Activated CD4-positive, alpha-beta T cell treated with anti-CD3 and anti-CD28 coated beads, Interleukin-2, Interleukin-6, amounts not matched to agents 100 ng/mL and 50 ng/mL, durations not matched to agents 16 hours and 8 hours (primary cell): ENCODE results near the gene SH3BP5.
A peak's percentile ranks its signal among the peaks of the same experiment; 100 is the strongest.

Experiments
- DNase-seq: peaks from one replicate; pipeline ENCODE4 v3.0.0-alpha.2; 2020

The SH3BP5 gene

GRCh38 chr3:15347063-15347736 lies 14.8 kb upstream of the SH3BP5 start:
- DNase-seq = no peak

GRCh38 chr3:15346516-15346915 lies 14.1 kb upstream of the SH3BP5 start:
- DNase-seq = no peak

- no peak for DNase-seq
Observed at GRCh38 chr3:15345608-15346137, 13.3 kb upstream of the SH3BP5 start.

DNA sequence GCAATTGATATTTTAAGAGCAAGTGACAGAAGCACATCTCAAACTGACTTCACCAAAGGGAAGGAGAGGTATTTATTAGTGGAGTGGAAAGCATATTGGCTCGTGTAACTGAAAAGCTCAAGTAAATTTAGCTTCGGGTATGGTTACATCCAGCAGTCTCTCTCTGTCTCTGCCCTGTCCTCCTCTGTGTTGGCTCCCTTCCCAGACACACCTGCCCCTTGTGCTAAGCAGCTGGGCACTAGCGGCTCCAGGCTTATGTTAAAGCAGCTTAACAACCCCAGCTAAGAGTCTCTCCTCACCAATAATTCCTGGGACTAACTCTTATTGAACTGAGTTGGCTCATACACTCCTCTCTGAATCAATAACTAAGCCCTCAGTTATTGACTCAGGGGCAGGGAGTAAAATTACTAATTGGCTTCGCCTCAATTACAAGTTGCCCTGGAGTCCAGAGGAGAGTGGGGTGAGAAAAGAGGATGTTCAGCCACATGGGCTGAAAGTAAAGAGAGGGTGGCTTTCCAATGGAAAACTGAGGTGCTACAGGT lies 12.8 kb upstream of the SH3BP5 start:
- no peak for DNase-seq

- no peak for DNase-seq
Observed at GRCh38 chr3:15342945-15343344, 10.6 kb upstream of the SH3BP5 start.

DNA sequence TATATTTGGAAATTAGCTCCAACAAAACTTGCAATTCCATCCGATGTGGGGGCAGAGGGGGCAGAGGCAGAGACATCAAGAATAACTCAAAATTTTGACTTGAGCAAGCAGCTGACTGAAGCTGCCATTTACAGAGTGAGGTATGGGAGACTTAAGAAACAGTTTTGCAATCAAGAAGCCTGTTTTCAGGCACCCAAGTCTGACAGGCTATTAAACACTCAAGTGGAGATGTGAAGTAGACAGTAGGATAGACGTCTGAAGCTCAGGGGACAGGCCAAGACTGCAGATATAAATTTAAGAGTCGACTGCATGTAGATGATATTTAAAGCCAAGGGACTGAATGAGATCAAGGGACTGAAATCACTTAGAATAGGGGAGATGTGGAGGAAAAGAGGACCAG lies 9.9 kb upstream of the SH3BP5 start:
- DNase-seq = no peak

DNA sequence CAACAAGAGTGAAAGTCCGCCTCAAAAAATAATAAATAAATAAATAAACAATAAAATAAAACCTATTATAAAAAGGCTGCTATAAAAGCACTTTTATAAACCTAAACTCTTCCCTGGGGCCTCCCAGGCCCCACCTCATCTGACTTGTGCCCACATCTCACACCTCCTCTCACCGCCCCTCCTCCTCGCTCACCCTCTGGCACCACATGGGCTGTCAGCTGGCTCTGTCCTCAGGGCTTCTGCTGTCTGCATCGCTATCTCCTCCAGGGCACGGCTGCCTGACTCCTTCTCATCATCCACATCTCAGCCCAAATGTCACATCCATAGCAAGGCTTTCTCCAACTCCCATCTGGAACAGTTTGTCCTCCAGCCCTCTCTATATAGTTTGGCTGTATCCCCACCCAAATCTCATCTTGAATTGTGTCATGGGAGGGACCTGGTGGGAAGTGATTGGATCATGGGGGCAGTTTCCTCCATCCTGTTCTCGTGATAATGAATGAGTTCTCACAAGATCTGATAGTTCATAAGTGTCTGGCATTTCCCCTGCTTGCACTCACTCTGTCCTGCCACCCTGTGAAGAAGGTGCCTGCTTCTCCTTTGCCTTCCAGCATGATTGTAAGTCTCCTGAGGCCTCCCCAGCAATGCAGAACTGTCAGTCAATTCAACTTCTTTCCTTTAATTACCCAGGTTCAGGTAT lies 8.8 kb upstream of the SH3BP5 start:
- no peak for DNase-seq

DNA sequence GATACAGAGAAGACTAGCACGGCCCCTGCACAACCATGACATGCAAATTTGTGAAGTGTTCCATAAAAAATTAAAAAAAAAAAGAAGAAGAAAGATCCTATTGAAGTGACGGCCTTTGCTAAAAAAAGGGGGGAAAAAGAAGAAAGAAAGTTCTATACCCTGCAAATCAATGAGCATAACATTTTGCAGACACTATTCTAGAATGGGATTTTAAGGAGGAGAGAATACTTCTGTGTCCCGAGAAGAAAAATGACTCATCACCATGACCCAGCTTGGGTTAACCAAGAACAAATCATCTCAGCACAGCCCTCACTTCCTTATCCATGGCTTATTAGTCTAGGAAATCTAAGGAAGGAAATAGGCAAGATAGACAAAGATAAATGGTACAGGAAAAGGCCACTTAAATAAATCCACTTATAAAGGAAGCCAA lies 7.4 kb upstream of the SH3BP5 start:
- DNase-seq = no peak

- no peak for DNase-seq
Observed at GRCh38 chr3:15339001-15339400, 6.6 kb upstream of the SH3BP5 start.

DNA sequence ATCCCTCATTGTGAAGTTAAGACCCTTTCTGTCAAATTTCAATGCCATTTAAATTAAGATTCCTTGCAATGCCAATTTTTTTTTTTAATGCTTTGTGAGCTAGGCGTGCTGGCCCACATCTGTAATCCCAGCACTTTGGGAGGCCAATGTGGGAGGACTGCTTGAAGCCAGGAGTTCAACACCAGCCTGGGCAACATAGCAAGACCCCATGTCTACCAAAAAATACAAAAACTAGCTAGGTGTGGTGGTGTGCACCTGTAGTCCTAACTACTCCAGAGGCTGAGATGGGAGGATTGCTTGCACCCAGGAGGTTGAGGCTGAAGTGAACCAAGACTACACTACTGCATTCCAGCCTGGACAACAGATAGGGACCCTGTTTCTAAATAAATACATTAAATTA lies 5.6 kb upstream of the SH3BP5 start:
- no peak for DNase-seq

- DNase-seq = no peak
Observed at GRCh38 chr3:15336057-15336456, 3.7 kb upstream of the SH3BP5 start.

GRCh38 chr3:15333956-15334263 lies 1.5 kb upstream of the SH3BP5 start:
- DNase-seq = no peak

DNA sequence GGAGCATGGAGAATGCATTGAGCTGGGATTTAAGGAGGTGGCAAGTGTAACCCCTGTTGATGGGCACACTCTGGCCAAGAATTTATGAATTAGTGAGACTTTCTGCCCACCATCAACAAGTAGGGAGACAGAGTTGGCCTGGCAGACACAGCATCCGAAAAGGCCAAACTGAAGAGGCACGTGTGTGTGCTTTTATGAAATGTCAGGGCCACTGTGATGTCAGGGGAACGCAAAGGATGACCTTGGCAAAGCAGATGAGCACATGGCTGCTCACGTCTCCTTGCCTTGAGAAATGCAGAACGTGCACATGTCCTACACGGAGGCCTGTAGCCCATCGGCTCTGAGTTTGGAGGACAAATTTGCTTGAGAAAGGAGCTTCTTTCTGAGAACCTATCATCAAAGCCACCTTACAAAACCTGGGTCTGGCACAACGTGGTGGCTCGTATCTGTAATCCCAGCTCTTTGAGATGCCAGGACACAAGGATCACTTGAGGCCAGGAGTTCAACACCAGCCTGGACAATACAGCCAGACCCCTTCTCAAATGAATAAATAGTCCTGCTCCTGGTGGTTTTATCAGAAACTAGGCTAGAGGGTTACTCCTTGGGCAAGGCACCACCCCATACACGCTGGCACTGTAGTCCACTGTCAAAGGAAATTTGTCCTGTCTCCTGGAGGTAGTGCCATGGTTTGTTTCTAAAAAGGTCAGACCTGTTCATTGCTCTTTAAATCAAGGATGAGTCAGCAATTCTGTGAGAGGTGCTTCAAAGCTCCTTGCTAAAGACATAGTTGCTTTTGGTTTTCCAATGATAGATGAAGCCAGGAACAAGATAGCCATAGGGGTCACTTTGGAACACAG lies 941 bp upstream of the SH3BP5 start:
- DNase-seq = no peak

DNA sequence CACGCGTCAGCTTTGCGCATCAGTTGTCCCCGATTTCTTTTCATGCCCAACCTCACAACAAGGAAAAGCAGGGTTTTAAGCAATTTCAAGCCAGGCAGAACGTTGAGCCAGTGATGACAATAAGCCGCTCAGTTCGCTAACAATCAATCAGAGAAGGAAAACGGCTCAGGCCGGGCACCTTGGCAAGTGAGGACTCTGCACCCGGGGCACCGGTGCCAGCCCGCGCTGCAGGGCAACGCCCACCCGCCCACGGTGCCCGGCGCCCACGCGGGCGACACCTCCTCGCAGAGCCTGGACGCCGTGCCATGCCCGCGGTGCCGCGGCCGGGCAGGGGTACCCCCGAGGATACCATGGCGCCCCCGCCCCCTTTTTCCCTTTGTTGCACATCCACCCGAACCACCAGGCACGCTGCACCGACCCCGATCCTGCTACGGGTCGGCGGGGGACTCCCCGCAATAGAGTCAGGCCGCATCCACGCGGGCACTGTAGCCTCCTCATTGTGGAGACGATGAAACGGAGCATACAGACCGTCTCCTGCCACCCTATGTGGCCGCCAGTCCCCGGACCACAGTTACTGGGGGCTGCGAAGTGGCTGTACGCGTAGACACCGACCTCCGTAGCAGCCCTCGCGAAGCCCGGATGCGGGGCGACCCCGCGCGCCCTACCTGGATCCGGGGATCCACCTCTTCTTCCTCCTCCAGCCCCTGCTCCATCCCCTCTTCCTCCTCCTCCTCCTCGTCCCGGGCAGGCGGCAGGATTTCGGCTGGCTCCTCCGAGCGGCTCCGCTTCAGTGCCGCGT lies 581 bp downstream of the SH3BP5 start:
- DNase-seq = peak; percentile 40

DNA sequence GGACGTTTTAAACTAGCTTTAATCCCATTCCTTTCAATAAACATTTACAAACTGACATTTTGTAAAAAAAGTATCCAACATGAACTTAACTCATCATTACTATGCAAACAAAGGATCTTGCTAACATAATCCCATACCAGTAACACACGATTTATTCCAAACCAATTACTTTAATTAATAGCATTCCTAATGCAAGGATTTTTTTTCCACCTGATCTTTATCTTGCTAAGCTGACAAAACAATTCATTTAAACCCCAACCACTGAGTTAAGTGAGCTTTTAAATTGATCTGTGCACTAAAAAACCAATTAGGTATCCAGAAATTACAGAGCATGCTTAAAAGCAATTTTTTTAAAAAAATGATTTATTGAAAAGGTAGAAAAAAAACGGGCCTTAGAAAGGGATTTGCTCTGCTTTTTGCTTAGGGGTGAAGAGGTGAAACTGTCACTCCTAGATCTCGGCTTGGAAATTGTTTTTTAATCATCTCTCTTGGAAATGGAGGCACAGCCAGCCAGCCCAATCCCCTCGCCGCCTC lies 1.2 kb downstream of the SH3BP5 start:
- no peak for DNase-seq

DNA sequence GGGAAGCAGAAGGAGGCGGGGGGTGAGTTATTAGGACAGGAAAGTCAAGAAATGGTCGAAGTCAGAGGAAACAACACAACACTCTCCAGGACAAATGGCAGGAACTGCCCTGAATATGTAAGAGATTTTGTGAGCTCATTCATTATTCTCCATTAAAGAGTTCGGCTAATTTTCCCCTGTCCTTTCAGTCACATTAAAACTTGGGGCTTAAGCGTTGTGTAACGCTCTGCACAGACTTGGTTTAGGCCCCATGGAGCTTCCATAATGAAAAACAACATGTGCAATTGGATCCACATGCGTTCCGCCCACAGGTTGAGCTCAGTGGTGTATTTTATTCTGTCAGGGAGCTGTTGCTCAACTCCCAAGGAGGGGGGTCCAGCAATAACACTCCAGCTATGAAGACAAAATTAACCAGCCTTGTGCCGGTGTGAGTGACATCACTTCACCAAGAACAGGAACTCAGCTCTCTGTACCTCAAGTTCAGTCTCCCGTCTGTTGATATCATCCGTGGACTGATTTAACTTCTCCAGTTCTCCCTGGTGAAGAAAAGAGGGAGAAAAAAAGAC lies 2.3 kb downstream of the SH3BP5 start:
- DNase-seq = no peak

DNA sequence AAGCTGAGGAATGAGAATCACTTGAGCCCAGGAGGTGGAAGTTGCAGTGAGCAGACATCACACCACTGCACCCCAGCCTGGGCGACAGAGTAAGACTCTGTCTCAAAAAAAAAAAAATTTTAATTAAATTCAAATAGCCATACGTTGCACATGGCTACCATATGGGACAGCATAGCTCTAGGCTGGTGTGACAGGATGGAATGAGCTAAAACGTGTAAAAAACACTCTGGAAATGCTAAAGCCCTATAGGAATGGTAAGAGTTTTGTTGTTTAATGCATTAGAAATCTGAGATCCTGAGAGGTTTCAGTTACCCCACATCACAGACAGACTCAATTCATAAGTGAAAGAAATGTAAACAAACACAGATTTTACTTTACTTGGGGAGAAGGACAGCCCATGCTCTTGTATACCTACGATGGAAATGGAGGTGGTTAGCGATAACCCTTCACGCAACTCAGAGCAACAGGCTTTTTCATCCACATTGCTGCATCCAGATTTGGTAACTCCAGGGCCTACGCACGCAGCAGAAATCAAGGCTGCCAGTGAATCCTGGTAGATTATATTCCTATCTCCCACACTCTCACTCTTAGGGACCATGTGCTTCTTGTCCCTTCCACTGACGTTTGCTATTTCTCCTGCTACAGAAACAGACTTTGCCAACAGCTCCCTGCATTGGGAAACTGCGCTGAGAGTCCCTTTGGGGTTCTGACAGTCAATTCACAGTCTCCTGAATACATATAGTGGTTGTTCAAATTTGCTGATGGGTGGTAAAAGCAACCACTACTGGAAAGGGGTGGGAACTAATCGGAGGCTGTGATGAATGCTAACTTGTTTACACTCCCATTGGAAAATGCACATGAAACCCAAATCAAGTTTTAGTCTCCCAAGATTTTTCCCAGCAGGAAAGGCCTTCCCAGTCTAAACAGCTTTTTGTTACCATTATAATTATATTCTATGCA lies 3.1 kb downstream of the SH3BP5 start:
- no peak for DNase-seq

GRCh38 chr3:15327941-15328340 lies 4.4 kb downstream of the SH3BP5 start:
- no peak for DNase-seq

- no peak for DNase-seq
Observed at GRCh38 chr3:15326673-15327072, 5.7 kb downstream of the SH3BP5 start.

- no peak for DNase-seq
Observed at GRCh38 chr3:15326037-15326436, 6.3 kb downstream of the SH3BP5 start.

- DNase-seq = no peak
Observed at GRCh38 chr3:15325228-15325627, 7.2 kb downstream of the SH3BP5 start.
